ENCODE results near the gene ZNF559.

Gene ZNF559

GRCh38 chr19:9354651-9355050, 30.7 kb downstream of the ZNF559 start:
- DNase-seq, result no peak

DNA sequence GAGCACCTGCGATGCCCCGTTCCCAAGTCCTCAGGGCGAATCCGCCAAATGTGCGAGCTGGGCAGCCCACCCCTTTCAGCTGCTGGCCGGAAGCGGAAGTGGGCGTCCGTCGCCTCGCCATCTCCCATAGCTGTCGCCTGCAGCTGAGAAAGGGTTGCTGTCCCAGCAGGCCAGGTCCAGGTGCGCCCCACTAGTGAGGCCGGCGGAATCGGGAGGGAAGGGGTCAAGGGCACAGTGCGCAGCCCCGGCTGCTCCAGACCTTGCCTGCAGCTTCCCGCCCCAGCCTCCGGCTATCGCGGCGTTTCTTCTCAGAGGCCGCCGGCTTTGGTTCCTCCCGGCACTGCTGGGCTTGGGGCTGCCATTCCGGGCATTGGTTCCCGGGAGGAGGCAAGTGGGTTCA, 38.9 kb downstream of the ZNF559 start, which contains the start of gene ZNF177:
TSS of gene ZNF177 (plus strand) at position 109 of the 400 bp plus-strand sequence. CDS start 15,299 bp downstream, outside the sequence.
- DNase-seq, result peak in 1 of 2 experiments; percentile 0

GRCh38 chr19:9370738-9371619, 47.0 kb downstream of the ZNF559 start:
- no peak for DNase-seq

DNA sequence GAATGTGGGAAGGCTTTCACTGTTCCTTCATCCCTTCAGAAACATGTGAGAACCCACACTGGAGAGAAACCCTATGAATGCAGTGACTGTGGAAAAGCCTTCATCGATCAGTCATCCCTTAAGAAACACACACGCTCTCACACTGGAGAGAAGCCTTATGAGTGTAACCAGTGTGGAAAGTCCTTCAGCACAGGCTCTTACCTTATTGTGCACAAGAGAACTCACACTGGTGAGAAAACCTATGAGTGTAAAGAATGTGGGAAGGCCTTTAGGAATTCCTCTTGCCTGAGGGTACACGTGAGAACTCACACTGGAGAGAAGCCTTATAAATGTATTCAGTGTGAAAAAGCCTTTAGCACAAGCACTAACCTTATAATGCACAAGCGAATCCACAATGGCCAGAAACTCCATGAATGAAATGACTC, 57.4 kb downstream of the ZNF559 start:
- no peak for DNase-seq
